Activated CD8-positive, alpha-beta memory T cell treated with anti-CD3 and anti-CD28 coated beads, Interleukin-2, amount 50 U/mL, for 48 hours (primary cell): ENCODE measurements around the gene TMEM158.

Source experiments
- DNase-seq: peaks from one replicate; pipeline ENCODE4 v3.0.0-alpha.2; 2020

Gene TMEM158

GRCh38 chr3:45227946-45228345 lies 1.9 kb upstream of the TMEM158 start:
- no peak for DNase-seq

- no peak for DNase-seq
Observed at GRCh38 chr3:45227071-45227820, 1.2 kb upstream of the TMEM158 start.

GRCh38 chr3:45225465-45226205 lies 452 bp downstream of the TMEM158 start:
- peak; percentile 70 for DNase-seq

GRCh38 chr3:45224824-45225464 lies 1.1 kb downstream of the TMEM158 start:
- DNase-seq: peak; percentile 66

- DNase-seq: no peak
Observed at GRCh38 chr3:45223889-45224727, 2.0 kb downstream of the TMEM158 start.

GRCh38 chr3:45219694-45220093 lies 6.4 kb downstream of the TMEM158 start:
- no peak for DNase-seq

- DNase-seq: no peak
Observed at GRCh38 chr3:45218578-45219390, 7.3 kb downstream of the TMEM158 start.

- DNase-seq: no peak
Observed at GRCh38 chr3:45216021-45216609, 10.0 kb downstream of the TMEM158 start.

GRCh38 chr3:45215466-45215865 lies 10.6 kb downstream of the TMEM158 start:
- no peak for DNase-seq

- no peak for DNase-seq
Observed at GRCh38 chr3:45214061-45214680, 11.9 kb downstream of the TMEM158 start.

GRCh38 chr3:45212095-45212468 lies 14.0 kb downstream of the TMEM158 start:
- DNase-seq: no peak

GRCh38 chr3:45211466-45212094 lies 14.5 kb downstream of the TMEM158 start:
- no peak for DNase-seq

- peak; percentile 88 for DNase-seq
Observed at GRCh38 chr3:45210308-45211041, 15.6 kb downstream of the TMEM158 start.

- DNase-seq: no peak
Observed at GRCh38 chr3:45209526-45209925, 16.6 kb downstream of the TMEM158 start.

- no peak for DNase-seq
Observed at GRCh38 chr3:45208586-45208985, 17.5 kb downstream of the TMEM158 start.

GRCh38 chr3:45207446-45207845 lies 18.6 kb downstream of the TMEM158 start:
- no peak for DNase-seq

GRCh38 chr3:45205126-45205525 lies 21.0 kb downstream of the TMEM158 start:
- DNase-seq: no peak

GRCh38 chr3:45204136-45204535 lies 22.0 kb downstream of the TMEM158 start:
- DNase-seq: no peak

- no peak for DNase-seq
Observed at GRCh38 chr3:45199837-45200648, 26.0 kb downstream of the TMEM158 start.
